NCI-H2029 treated with DMSO at 0.1 percent for 48 hours (cell line): ENCODE data around the gene CRY1.

Experiments used
- DNase-seq: peaks from one replicate; lab custom pipeline; 2025; lab: John Stamatoyannopoulos, UW

CRY1 gene

DNA sequence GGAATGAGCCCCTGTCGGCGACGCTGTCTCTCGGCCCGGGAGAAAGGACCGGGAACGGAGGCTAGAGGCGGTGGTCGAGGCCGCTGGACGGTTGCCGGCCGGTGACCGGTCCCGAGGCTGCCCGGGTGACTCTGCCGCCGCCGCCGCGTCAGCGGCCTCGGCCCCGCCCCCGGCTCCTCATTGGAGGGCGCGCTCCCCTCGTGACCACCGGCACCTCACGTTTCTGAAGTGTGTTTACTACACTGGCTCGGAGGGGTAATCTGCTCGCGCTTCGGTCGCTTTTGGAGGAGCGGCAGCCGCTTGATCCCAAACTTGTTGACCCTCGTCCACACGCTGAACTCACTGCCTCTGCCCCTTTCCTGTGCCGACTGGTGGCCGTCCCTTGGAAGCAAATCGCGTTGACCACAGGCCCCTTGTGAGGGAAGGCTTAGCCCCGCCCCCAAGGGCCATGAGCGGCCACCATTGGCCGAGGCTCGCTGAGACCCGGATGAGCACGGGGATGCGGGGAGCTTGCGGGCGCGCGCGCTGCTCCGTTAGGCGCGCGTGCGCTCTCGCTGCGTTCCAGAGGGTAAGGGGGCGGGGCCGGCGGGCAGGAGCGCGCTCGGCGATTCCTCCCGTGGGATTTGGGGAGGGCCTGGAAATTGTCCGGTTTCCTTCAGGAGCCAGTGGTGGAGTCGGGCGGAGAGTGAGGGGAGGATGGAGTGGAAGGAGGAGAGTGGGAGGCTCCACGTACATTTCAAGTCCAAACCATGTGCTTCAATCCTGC is at the start of gene CRY1:
TSS of gene CRY1 (minus strand) at position 133 of the 766 bp plus-strand sequence. CDS start 588 bp downstream, outside the sequence.
- peak; percentile 97 for DNase-seq

- DNase-seq = no peak
Measured at GRCh38 chr12:107139787-107140186, 46.4 kb upstream of the CRY1 start.

DNA sequence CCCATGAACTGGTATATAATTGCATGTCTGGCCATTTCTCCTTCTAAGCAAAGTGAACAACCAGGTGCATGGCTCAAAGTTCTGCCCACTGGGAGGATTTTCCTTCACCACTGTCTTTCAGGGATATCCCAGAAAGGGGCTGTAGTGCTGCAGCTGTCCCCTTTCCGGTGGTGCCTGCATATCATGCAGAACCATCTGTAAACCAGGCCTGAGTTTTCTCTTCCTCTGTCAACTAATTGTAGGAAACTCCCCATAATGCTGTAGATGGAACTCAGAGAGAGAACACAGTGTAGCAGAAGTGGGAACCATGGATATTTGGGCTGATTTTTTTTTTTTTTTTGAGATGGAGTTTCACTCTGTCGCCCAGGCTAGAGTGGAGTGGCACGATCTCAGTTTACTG is 45.6 kb upstream of the CRY1 start:
- no peak for DNase-seq

DNA sequence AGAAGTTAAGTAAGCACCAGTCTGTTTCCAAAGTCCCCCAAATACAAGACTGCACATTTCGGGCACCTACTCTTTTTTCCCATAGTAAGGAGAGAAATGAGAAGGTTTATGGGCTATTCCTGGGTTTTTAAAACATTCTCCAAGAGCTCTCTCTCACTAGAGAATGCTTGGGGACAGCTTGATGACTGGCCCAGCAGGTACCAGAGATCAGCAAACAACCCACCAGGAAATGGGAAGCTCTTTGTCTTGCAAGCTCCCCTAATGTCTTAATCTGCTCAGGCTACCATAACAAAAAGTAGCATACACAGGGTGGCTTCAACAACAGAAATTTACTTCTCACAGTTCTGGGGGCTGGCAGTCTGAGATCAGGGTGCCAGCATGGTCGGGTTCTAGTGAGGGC is 41.8 kb upstream of the CRY1 start:
- DNase-seq = no peak

GRCh38 chr12:107134558-107134957 is 41.2 kb upstream of the CRY1 start:
- DNase-seq = no peak

GRCh38 chr12:107133462-107133861 is 40.1 kb upstream of the CRY1 start:
- DNase-seq = no peak

DNA sequence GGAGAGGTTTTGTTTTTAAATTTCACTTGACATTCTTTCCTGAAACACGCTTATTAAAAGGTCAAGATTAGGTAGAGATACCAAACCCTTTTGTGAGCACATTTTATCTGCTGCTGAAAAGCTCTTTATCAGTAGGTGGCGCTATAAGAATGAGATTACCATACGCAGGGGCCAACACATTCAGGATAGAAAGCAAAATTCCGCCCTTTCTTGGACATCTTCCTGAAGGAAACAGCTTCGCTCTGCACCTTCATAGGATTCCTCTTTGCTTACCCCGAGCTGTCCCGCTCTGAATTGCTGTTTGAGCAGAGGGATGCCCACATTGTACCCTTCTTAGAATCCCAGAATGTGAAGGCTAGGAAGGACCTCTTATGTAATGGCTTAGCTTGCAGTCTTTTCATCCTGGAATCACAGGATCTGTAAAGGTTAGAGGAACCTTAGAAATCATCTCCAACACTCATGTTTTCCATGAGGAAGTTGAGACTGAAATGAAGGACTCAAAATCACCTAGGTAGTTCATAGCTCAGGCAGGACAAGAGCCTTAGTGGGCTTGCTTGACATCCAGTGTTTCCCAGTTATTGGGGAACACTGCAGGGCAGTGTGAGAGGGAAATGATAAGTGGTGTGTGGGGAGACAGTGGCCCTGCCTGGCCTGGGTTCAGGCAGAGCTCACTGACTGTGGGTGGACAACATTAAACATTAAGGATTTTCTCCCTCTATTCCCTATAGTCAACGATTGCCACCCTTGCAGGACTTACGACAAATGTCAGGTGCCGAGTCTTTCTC is 38.7 kb upstream of the CRY1 start:
- peak; percentile 87 for DNase-seq

DNA sequence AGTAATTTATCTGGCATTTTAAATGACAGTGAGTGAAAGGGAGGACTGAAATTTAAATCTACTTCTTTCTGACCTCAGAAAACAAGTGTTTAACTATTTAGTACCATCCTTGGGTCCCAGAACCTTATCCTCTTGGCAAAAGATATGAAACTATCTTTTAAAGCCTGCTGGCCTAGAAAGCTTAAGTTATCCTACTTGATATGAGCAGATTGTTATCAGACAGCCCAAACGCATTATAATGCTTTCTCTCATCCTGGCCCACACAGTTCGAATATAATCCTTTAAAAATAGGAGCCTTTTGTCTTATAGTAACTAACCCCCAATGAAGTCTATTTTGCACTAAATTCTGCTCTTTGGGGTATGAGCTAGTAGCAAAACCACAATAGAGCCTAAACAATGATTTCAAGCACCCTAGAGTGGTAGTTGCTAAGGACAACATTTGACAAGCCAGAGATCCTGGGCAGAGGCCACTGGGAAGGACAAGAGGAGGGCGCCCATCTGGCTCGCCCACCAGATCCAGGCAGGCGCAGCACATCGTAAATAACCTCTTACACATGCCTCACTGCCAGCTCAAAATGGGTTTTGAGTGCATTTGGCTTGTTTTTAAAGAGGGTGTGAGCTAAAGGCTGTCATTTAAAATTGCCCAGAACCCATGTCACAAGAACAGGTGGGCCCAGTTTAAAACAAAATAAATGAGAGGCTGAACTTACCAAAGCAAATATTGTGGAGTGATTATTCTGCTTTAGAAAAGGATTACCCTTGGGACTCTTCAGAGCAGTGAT is 37.7 kb upstream of the CRY1 start:
- peak; percentile 96 for DNase-seq

DNA sequence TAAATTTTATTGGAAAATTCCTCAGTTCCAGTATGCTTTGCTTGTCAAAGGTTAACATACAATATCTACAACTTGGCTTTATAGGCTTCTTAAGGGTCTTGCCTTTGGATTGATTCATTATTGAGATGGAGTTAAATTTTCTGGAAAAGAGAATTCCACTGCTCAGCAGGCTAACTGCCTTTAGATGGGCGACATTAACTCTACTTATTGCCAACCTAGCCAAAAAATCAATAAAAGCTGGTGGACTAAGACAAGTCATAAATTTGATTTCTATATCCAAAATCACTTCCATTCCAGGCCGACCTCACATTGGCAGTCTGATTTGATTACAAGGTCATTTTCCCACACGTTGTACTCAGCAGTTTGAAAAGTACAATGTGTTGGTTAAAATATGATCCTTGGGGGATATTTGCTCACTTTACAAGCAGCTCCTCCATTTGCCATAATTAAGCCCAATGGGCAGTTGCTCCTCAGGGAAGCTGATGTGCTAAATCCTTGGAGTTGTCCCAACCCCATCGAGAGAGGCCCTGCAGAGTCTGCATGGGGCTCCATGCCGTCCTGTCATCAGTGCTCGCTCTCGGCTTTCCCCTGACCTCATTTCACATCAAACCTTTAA is 36.1 kb upstream of the CRY1 start:
- no peak for DNase-seq

DNA sequence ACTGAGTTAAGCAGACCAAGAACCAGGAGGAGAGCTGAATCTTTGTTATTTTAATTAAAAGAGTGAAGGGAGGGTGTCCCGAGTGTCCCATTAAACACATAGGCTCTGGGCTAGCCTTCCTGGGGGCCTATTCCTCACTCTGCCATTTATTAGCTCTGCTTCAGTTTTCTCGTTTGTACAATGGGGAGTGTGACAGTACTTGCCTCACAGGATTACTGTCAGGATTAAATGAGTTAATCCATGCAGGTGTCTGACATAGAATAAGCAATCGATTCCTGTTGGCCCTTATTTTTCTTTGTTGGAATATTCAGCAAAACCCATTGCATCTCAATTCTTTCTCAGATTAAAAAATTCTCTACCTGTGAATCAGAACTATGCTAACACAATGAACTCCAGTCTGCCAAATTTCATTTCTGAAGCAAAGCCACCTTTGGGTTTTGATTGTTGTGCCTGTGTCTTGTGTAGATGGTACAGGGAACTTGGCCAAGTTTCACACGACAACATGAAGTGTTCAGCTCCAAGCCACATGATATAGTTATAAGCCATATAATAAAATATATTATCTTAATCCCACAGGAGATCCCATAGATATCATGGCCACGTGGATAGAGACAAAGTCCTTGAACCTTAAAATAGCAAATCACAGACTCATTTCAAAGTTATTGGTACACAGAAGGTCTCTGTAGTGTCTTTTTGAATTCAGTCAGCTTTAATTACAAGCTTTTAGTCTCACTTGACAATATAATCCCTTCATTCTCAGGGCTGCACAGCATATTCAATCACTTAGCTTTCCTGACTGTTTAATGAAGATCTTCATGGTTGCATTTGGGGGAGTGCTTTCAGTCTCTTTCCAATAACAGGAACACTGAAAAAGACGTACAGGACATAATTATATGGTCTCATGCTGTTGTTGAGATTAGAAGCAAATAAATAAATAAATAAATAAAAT is 34.4 kb upstream of the CRY1 start:
- DNase-seq = no peak

- peak; percentile 24 for DNase-seq
Measured at GRCh38 chr12:107126796-107127481, 33.6 kb upstream of the CRY1 start.

GRCh38 chr12:107125833-107126232 is 32.5 kb upstream of the CRY1 start:
- DNase-seq = no peak

DNA sequence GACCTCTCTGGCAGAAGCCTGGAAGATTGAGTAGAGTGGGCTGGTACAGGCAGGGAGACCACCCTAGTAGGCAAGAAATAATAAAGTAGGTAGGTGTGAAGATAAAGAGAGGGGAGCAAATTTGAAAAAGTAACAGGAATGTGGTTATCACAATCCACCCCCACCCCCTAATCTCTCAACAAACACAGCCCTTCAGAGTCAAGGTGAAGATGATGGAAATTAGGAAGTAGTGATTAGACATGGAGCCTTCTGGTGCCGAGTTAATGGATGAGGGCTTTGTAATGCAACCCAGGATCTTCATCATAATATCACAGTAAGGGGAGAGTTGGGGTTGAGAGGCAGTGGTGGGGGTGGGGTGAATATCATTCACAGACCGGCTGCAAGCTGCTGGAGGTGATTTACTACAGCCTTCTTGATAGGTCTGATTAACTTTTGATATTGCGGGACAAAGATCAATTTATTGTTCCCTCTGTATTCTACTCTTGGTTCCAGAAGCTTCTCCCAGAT is 29.2 kb upstream of the CRY1 start:
- DNase-seq = no peak

DNA sequence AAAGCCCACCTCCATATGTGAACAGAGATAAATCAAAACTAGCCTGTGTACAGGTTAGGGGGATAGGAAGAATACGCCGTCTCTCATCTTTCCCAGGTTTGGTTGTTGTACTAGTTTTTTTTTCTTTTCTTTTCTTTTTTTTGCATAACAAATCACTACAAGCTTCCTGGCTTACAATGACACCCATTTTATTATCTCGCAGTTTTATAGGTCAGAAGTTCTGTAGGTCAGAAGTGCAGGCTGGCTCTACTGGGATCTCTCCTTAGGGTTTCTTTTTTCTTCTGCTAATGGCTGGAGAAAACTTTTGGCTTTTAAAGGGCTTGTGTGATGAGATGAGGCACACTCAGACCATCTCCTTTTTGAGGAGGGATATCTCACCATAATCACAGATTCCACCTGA is 25.7 kb upstream of the CRY1 start:
- no peak for DNase-seq

DNA sequence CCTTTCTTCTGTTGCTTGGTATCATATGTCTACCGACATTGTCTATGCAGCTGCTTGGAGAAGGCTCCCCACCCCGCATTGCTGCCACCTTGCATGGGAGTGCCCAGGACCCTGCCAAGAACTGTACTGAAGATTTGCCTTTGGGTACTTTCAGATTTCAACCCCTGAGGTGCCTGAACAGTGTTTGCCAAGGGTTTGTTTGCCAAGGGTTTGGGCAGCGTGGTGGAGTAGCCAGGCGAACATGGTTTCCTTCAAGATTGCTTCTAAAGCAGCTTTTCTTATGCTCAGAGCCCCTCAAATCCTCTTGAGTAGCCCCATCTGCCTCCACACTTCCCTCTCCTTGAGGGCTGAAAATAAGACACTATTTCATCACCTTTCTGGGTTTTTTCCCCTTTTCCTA is 25.3 kb upstream of the CRY1 start:
- no peak for DNase-seq

- DNase-seq = no peak
Measured at GRCh38 chr12:107115119-107115518, 21.8 kb upstream of the CRY1 start.

DNA sequence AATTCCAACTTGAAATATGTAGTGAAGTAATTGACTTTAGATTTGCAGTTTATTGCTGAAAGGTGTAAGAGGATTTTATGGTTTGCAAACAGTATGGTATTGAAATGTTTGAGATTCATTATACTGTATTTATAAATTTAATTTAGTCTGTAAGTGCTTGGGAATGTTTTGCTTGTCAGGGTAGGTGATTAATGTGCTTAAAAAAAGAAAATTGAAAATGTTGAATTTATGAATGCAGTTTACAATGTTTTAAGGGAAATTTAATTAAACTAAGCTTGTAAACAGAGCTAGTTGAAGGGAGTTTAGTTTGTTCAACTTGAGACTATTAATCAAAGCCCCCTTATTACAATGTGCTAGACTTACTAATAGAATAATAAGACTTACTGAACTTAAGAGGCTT is 18.0 kb upstream of the CRY1 start:
- DNase-seq = no peak

DNA sequence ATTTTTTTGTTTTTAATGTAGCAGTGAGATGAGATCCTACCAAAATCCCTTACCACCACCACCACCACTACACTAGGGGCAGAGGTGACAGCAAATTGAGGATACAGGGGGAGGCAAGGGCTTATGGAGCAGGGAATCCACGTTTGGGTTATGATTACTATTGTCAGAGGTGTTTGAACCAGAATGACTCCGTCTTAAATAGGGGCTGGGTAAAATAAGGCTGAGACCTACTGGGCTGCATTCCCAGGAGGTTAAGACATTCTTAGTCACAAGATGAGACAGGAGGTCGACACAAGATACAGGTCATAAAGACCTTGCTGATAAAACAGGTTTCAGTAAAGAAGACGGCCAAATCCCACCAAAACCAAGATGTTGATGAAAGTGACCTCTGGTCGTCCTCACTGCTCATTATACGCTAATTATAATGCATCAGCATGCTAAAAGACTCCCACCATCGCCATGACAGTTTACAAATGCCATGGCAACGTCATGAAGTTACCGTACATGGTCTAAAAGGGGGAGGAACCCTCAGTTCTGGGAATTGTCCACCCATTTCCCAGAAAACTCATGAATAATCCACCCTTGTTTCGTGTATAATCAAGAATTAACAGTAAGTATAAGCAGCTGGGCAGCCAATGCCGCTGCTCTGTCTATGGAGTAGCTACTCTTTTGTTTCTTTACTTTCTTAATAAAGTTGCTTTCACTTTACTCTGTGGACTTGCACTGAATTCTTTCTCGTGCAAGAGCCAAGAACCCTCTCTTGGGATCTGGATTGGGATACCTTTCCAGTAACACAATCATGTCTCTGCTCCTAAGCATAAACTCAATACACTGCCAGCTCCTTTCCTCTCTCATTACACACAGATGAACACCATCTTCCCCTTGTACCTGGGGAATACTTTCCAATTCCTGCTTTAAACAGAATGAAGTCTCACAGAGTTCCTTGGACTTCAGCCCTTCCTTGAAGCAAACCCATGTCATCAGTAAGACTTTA is 16.7 kb upstream of the CRY1 start:
- no peak for DNase-seq

GRCh38 chr12:107108995-107109508 is 15.7 kb upstream of the CRY1 start:
- no peak for DNase-seq
